Measurements from ENCODE around the gene CYFIP2.

Gene CYFIP2

DNA sequence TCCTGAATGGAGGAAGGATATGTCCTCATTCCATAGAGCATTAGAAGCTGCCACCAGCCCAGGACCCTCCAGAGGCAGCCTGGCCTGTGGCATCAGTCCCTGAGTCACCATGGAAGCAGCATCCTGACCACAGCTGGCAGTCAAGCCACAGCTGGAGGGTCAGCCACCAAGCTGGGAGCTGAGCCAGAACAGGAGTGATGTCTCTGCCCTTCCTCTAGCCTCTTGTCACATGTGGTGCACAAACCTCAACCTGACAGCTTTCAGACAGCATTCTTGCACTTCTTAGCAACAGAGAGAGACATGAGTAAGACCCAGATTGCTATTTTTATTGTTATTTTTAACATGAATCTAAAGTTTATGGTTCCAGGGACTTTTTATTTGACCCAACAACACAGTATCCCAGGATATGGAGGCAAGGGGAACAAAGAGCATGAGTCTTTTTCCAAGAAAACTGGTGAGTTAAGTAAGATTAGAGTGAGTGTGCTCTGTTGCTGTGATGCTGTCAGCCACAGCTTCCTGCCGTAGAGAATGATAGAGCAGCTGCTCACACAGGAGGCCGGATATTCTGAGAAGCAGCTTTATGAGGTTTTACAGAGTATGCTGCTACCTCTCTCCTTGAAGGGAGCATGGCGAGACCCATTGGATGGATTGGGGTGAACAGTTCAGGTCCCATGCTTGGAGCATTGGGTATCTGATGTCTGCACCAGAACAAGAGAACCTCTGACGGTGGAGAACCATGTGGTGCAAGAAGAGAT is 13.0 kb upstream of the CYFIP2 start:
- no peak overlapping the region for H3K9ac ChIP-seq
- peak overlapping the region; percentile 44 for H2AFZ ChIP-seq (ENCODE audit: low read depth)
- peak overlapping the region; percentile 33; the same call in 1 of the 2 replicates for H3K4me2 ChIP-seq
- H3K4me1 ChIP-seq (ENCODE audit: low read depth, poor library complexity, severe bottlenecking) = peaks cover 27% of the 10 kb centered on the region
- no peak overlapping the region for H3K4me3 ChIP-seq (IDR thresholded peaks at IDR 0.05; ENCODE audit: insufficient read depth, low read depth, low read length)
- no peaks in the 10 kb centered on the region for H3K27me3 ChIP-seq (ENCODE audit: insufficient read depth, low read depth)
- TF ChIP-seq, protein P1, sequence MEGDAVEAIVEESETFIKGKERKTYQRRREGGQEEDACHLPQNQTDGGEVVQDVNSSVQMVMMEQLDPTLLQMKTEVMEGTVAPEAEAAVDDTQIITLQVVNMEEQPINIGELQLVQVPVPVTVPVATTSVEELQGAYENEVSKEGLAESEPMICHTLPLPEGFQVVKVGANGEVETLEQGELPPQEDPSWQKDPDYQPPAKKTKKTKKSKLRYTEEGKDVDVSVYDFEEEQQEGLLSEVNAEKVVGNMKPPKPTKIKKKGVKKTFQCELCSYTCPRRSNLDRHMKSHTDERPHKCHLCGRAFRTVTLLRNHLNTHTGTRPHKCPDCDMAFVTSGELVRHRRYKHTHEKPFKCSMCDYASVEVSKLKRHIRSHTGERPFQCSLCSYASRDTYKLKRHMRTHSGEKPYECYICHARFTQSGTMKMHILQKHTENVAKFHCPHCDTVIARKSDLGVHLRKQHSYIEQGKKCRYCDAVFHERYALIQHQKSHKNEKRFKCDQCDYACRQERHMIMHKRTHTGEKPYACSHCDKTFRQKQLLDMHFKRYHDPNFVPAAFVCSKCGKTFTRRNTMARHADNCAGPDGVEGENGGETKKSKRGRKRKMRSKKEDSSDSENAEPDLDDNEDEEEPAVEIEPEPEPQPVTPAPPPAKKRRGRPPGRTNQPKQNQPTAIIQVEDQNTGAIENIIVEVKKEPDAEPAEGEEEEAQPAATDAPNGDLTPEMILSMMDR (conservative IDR thresholded peaks at IDR 0.05; ENCODE audit: low read depth, low read length) = no peak
- no peaks in the 10 kb centered on the region for H4K20me1 ChIP-seq (ENCODE audit: insufficient read depth)
- peak overlapping the region; percentile 40; the same call in 1 of the 2 replicates for H3K27ac ChIP-seq
- H3K36me3 ChIP-seq (ENCODE audit: insufficient read depth) = no peaks in the 10 kb centered on the region
- no peaks in the 10 kb centered on the region for H3K79me2 ChIP-seq (ENCODE audit: insufficient read depth, low read depth)

DNA sequence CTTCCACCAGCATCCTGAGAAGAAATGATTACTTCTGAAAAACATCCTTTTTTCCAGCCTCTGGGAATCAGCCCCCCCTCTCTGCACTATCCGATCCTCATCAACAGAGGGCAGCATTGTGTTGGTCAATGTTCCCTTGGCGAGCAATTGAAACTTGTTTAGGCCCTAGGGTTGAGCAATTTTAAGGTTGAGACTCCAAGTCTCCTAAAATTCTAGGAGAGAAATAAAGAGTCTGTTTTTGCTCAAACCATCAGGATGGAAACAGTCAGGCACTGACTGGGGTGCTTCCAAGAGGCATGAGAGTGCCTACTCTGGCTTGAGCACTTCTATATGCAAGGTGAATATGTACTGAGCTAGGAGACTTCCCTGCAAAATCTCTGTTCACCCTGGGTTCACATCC is 12.4 kb upstream of the CYFIP2 start:
- Histone ChIP-seq H3K4me3 (IDR thresholded peaks at IDR 0.05; ENCODE audit: insufficient read depth, low read depth, low read length) (no peak overlapping the region), H3K4me2 (peak overlapping the region; percentile 33; the same call in 1 of the 2 replicates), H2AFZ (ENCODE audit: low read depth) (peak overlapping the region; percentile 44), H3K27me3 (ENCODE audit: insufficient read depth, low read depth) (no peaks in the 10 kb centered on the region), H3K27ac (no peak overlapping the region), H3K79me2 (ENCODE audit: insufficient read depth, low read depth) (no peaks in the 10 kb centered on the region), H3K4me1 (ENCODE audit: low read depth, poor library complexity, severe bottlenecking) (peaks cover 27% of the 10 kb centered on the region), H3K9ac (no peak overlapping the region), H3K36me3 (ENCODE audit: insufficient read depth) (no peaks in the 10 kb centered on the region), H4K20me1 (ENCODE audit: insufficient read depth) (no peaks in the 10 kb centered on the region)
- TF ChIP-seq, protein P1 (conservative IDR thresholded peaks at IDR 0.05; ENCODE audit: low read depth, low read length) = peak; percentile 86

DNA sequence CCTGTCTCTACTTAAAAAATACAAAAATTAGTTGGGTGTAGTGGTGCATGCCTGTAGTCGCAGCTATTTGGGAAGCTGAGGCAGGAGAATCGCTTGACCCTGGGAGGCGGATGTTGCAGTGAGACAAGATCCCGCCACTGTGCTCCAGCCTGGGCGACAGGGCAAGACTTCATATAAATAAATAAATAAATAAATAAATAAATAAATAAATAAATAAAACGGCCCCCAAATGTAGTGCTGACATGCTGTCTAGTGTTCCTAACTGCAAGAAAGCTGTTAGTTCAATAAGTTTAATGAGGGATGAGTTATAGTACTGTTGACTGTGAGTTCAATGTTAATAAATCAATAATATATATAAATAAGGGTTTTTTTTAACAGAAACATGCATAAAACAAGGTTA is 7.5 kb upstream of the CYFIP2 start:
- Histone ChIP-seq H3K79me2 (ENCODE audit: insufficient read depth, low read depth) (no peaks in the 10 kb centered on the region), H3K27ac (no peak overlapping the region), H4K20me1 (ENCODE audit: insufficient read depth) (no peaks in the 10 kb centered on the region), H3K4me1 (ENCODE audit: low read depth, poor library complexity, severe bottlenecking) (peaks cover 13% of the 10 kb centered on the region), H3K4me3 (IDR thresholded peaks at IDR 0.05; ENCODE audit: insufficient read depth, low read depth, low read length) (no peak overlapping the region), H3K27me3 (ENCODE audit: insufficient read depth, low read depth) (no peaks in the 10 kb centered on the region), H3K4me2 (no peak overlapping the region), H2AFZ (ENCODE audit: low read depth) (no peak overlapping the region), H3K9ac (no peak overlapping the region), H3K36me3 (ENCODE audit: insufficient read depth) (no peaks in the 10 kb centered on the region)
- TF ChIP-seq, protein P1 (conservative IDR thresholded peaks at IDR 0.05; ENCODE audit: low read depth, low read length) = no peak

DNA sequence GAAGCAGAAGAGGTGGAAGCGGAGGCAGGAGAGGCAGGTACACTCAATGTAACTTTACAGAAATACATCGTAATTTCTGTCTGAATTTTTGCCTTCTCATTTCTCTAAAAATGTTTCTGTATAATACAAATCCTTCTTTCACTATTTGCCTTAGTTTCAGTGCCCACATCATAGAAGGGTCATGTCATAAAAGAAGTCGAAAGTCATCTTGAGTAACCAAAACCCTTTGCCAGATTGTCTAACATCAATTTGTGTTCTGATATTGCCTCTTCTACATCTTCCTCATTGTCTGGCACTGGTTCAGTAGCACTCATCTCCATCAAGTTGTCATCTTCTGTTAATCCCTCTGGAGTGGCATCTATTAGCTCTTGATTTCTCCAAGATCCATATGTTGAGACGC is 6.2 kb upstream of the CYFIP2 start:
- no peaks in the 10 kb centered on the region for H3K79me2 ChIP-seq (ENCODE audit: insufficient read depth, low read depth)
- no peak overlapping the region for H3K27ac ChIP-seq
- H3K36me3 ChIP-seq (ENCODE audit: insufficient read depth) = no peaks in the 10 kb centered on the region
- no peak overlapping the region for H2AFZ ChIP-seq (ENCODE audit: low read depth)
- H3K4me2 ChIP-seq = no peak overlapping the region
- no peaks in the 10 kb centered on the region for H4K20me1 ChIP-seq (ENCODE audit: insufficient read depth)
- H3K9ac ChIP-seq = no peak overlapping the region
- H3K4me1 ChIP-seq (ENCODE audit: low read depth, poor library complexity, severe bottlenecking) = peaks cover under 1% of the 10 kb centered on the region
- TF ChIP-seq, protein P1 (conservative IDR thresholded peaks at IDR 0.05; ENCODE audit: low read depth, low read length) = no peak
- H3K4me3 ChIP-seq (IDR thresholded peaks at IDR 0.05; ENCODE audit: insufficient read depth, low read depth, low read length) = no peak overlapping the region
- no peaks in the 10 kb centered on the region for H3K27me3 ChIP-seq (ENCODE audit: insufficient read depth, low read depth)
